Vein endothelial cell (primary cell): ENCODE results near the gene DNAJB1. TPM values are rescaled to one million over a fixed set of nuclear protein-coding genes. Genes with fewer than 3 reads are reported as not detected.

Source experiments
- small RNA-seq: library from RNA; depleted of rRNA; stranded (forward); fragments of <200 nt; gene quantifications from one replicate; pipeline ENCODE3, GENCODE V24; 2012
- total RNA-seq: library from RNA; depleted of rRNA; stranded (reverse); fragments of >200 nt; gene quantifications from 2 replicates; pipeline ENCODE4 v1.2.3, GENCODE V29; 2012

The DNAJB1 gene
- 45.7 and 54.5 TPM in 2 replicates for total RNA-seq

GRCh38 chr19:14517840-14518505, at the start of gene DNAJB1:
Gene DNAJB1 (minus strand): TSS chr19:14518397. CDS start chr19:14518349, 48 bp downstream.

DNA sequence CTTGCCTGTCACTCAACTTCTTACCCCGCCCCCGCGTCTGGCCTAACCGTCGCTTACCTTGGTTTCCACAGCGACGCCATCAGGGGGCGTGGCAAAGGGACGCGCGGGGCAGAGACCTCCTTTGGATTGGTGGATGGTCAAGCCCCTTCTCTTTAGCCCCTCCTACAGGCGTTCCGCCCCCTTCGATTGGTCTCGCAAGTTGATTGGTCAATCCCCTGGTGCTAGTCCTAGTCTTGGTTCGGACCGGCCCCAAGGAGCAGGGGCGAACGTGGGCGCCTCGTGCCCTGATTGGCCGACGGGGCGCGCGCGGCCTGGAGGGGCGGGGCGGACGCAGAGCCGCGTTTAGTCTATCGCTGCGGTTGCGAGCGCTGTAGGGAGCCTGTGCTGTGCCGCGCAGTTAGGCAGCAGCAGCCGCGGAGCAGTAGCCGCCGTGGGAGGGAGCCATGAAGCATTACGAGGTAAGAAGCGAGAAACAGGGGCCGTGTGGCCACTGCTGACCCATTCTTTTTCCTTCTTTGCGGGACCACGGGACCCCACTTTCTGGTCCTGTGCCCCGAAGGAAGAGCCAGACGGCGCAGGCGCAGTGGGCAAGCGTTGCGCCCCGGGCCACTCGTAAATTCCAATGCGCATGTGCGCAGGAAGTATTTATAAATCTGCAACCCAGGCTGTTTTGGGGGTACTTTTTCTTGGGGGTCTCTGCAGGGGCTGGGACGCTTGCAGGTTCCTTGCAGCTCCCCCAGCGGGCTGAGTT, 11.2 kb upstream of the DNAJB1 start, which contains the start of gene TECR:
TECR (plus strand) TSS at position 341 of the 751 bp plus-strand sequence; CDS start at position 444, 103 bp downstream.

DNA sequence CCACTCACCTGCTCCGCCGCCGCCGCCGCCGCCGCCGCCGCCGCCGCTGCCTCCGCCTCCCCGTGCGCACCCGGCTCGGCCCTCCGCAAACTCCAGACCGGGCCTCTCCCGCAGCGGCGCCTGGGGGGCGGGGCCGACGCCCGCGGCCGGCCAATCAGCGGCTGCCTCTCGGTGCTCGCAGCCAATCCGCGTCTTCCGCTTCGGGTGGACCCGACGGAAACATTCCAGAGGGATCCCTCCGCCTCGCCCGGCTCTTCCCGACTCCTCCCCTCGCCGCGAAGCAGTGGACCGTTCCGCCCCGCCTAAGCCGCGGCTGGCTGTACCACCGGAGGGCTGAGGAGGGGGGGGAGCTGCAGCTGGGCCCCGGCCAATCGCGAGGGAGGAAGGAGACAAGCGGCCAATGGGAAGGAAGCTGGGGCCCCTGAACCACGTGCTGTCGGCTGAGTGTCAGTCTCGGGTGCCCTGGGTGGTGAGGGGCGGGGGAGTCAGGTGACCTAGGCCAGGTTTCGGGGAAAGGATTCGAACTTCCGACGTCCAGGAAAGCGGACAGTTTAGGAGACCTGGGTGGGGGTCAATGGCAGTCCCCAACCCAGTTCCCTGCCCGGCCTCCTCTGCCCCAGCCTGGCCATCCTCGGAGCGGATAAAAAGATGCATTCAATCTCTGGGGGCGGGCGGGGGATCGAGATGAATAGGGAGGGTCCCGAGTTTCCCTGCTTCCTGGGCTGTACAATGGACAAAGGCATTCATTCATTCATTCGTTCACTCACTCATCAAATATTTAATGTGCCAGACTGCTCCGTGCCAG, 22.0 kb downstream of the DNAJB1 start, which contains the start of gene GIPC1:
GIPC1 (minus strand) TSS at position 99 of the 805 bp plus-strand sequence. CDS start 13,151 bp downstream, outside the sequence.

GRCh38 chr19:14475251-14476073, 42.7 kb downstream of the DNAJB1 start, which contains the start of gene PTGER1:
Gene PTGER1 (minus strand): TSS chr19:14475354. CDS start chr19:14474320, 1,034 bp downstream.

Small RNA genes lying within 50 kb of the gene (small RNA-seq; reads per million reads assigned to genes)
- gene SNRPGP15: not detected

Other genes with a start within 250 kb of the DNAJB1 start
- gene ADGRE5, start 137.0 kb downstream of the DNAJB1 start, total RNA-seq: 7.2 and 14.6 TPM in 2 replicates
- gene DDX39A, start 99.1 kb downstream of the DNAJB1 start, total RNA-seq: 63.4 and 97.1 TPM in 2 replicates
- 253 and 369 TPM in 2 replicates for gene PKN1, start 85.1 kb downstream of the DNAJB1 start, total RNA-seq
- 0.19 and 0.65 TPM in 2 replicates for gene PTGER1, start 43.0 kb downstream of the DNAJB1 start, total RNA-seq
- gene GIPC1, start 22.3 kb downstream of the DNAJB1 start, total RNA-seq: 132 and 184 TPM in 2 replicates
- gene TECR, start 11.2 kb upstream of the DNAJB1 start, total RNA-seq: 32.7 and 35.3 TPM in 2 replicates
- 209 and 287 TPM in 2 replicates for gene NDUFB7, start 53.7 kb upstream of the DNAJB1 start, total RNA-seq
- not detected in 2 replicates for gene CLEC17A, start 64.7 kb upstream of the DNAJB1 start, total RNA-seq
- gene ADGRE3, start 156.4 kb upstream of the DNAJB1 start, total RNA-seq: not detected in 2 replicates
- gene ZNF333, start 171.7 kb upstream of the DNAJB1 start, total RNA-seq: 12.3 and 17.0 TPM in 2 replicates